H1 (cell line): ENCODE data around the gene CSF2RB. TPM values are rescaled to one million over a fixed set of nuclear protein-coding genes. Genes with fewer than 3 reads are reported as not detected.

Experiments
- CTCF ChIA-PET: fragments of 300-600 bp; sonication (Branson Sonifier 250); formaldehyde crosslinking; loops from one replicate; lab custom pipeline; 2021; ENCODE audit not compliant: partially characterized antibody; lab: Charles Lee
- POLR2A ChIA-PET: fragments of 300-600 bp; sonication (Branson Sonifier 250); formaldehyde crosslinking; loops from one replicate; lab custom pipeline; 2021; ENCODE audit warnings: inconsistent platforms; ENCODE audit not compliant: partially characterized antibody; lab: Charles Lee
- DNase-seq, 2 experiments: peaks; one replicate each; pipeline versions ENCODE4 v3.0.0 to v3.0.0-alpha.2; 2010 to 2022; ENCODE audit warnings: low spot score in 2 of 2, low read depth in 1 of 2, mixed read lengths in 1 of 2
- FAIRE-seq: peaks from 2 replicates; lab custom pipeline; 2011; peaks lifted over from hg19 to GRCh38; lab: Jason Lieb, UNC
- H2AFZ ChIP-seq: 2 replicates; pipeline ENCODE4 v1.8.1; 2012; ENCODE audit warnings: low read length, inconsistent platforms
- H2AK5ac ChIP-seq: 2 replicates; pipeline ENCODE4 v1.6.1; 2013; ENCODE audit warnings: low read depth, low read length
- H2BK120ac ChIP-seq: replicated peaks from 2 replicates; pipeline ENCODE3; 2013; ENCODE audit warnings: low read depth, low read length, inconsistent platforms
- H2BK12ac ChIP-seq: 2 replicates; pipeline ENCODE4 v1.6.1; 2013; ENCODE audit warnings: low read depth, low read length
- H2BK15ac ChIP-seq: 2 replicates; pipeline ENCODE4 v1.6.1; 2013; ENCODE audit warnings: low read length
- H2BK20ac ChIP-seq: 2 replicates; pipeline ENCODE4 v1.6.1; 2013; ENCODE audit warnings: low read length
- H2BK5ac ChIP-seq: 2 replicates; pipeline ENCODE4 v1.6.1; 2013; ENCODE audit warnings: low read depth, low read length
- H3K14ac ChIP-seq: 2 replicates; pipeline ENCODE4 v1.6.1; 2013; ENCODE audit warnings: inconsistent platforms; ENCODE audit not compliant: insufficient read length
- H3K18ac ChIP-seq: 2 replicates; pipeline ENCODE4 v1.6.1; 2013; ENCODE audit warnings: low read length; ENCODE audit errors: extremely low read depth
- H3K23ac ChIP-seq: 2 replicates; pipeline ENCODE4 v1.6.1; 2013; ENCODE audit warnings: inconsistent platforms; ENCODE audit not compliant: insufficient read length
- H3K23me2 ChIP-seq: 2 replicates; pipeline ENCODE4 v1.6.1; 2013; ENCODE audit warnings: low read depth, low read length
- H3K27ac ChIP-seq: 2 replicates; pipeline ENCODE4 v1.6.1; 2011; ENCODE audit warnings: low read depth, low read length, inconsistent platforms
- H3K27me3 ChIP-seq, 4 experiments: replicated peaks in 1 of 4; 1 replicate in 1 of 4; 2 replicates in 3 of 4; pipeline versions ENCODE4 v1.6.1 to v1.8.1; 2011 to 2013; ENCODE audit warnings: low read length in 3 of 4, mild to moderate bottlenecking in 3 of 4, inconsistent platforms in 2 of 4, mixed read lengths in 2 of 4, moderate library complexity in 1 of 4; ENCODE audit not compliant: control insufficient read depth in 3 of 4, insufficient read depth in 3 of 4; ENCODE audit errors: extremely low read depth in 1 of 4
- H3K36me3 ChIP-seq, 4 experiments: 2 replicates each; pipeline versions ENCODE4 v1.6.1 to v1.8.1; 2011 to 2013; ENCODE audit warnings: mild to moderate bottlenecking in 4 of 4, low read length in 3 of 4, moderate library complexity in 2 of 4, control low read depth in 1 of 4, inconsistent platforms in 1 of 4; ENCODE audit not compliant: insufficient read depth in 4 of 4, control insufficient read depth in 2 of 4
- H3K4ac ChIP-seq: replicated peaks from 2 replicates; pipeline ENCODE3; 2013; ENCODE audit warnings: low read length, low read depth, mixed read lengths, inconsistent platforms; ENCODE audit not compliant: insufficient read length
- H3K4me1 ChIP-seq, 4 experiments: replicated peaks in 1 of 4; 1 replicate in 1 of 4; 2 replicates in 3 of 4; pipeline versions ENCODE4 v1.6.1 to v1.8.1; 2011 to 2013; ENCODE audit warnings: low read length in 3 of 4, inconsistent platforms in 2 of 4, mixed read lengths in 1 of 4; ENCODE audit not compliant: insufficient read depth in 4 of 4, control insufficient read depth in 3 of 4
- H3K4me2 ChIP-seq, 2 experiments: 2 replicates each; pipeline versions ENCODE4 v1.6.1 to v1.8.1; 2011 to 2013; ENCODE audit warnings: low read depth in 2 of 2, low read length in 2 of 2, control low read depth in 1 of 2, inconsistent platforms in 1 of 2, mild to moderate bottlenecking in 1 of 2; ENCODE audit not compliant: insufficient read depth in 1 of 2
- H3K4me3 ChIP-seq, 4 experiments: fragments of 200-600, 300-600 bp in 1 of 4; sonication (generic), shearing (Covaris generic), sonication (Bioruptor Twin) in 1 of 4; 2 replicates each; pipeline versions ENCODE4 v1.5.1 to v1.8.1; 2011 to 2016; ENCODE audit warnings: low read length in 4 of 4, low read depth in 3 of 4, control low read depth in 2 of 4, inconsistent platforms in 2 of 4, mild to moderate bottlenecking in 2 of 4, mixed read lengths in 1 of 4, moderate library complexity in 1 of 4; ENCODE audit not compliant: insufficient read depth in 2 of 4; ENCODE audit errors: extremely low read depth in 1 of 4
- H3K56ac ChIP-seq: replicated peaks from 2 replicates; pipeline ENCODE3; 2013; ENCODE audit warnings: low read depth, mild to moderate bottlenecking, mixed read lengths, low read length, inconsistent platforms; ENCODE audit not compliant: insufficient read length
- H3K79me1 ChIP-seq: 2 replicates; pipeline ENCODE4 v1.6.1; 2013; ENCODE audit warnings: low read depth, low read length, control low read depth
- H3K79me2 ChIP-seq, 2 experiments: 2 replicates each; pipeline versions ENCODE4 v1.6.1 to v1.8.1; 2012 to 2013; ENCODE audit warnings: low read length in 2 of 2, mild to moderate bottlenecking in 2 of 2, inconsistent platforms in 1 of 2; ENCODE audit not compliant: insufficient read depth in 2 of 2, control insufficient read depth in 1 of 2
- H3K9ac ChIP-seq, 4 experiments: replicated peaks in 1 of 4; 1 replicate in 1 of 4; 2 replicates in 3 of 4; pipeline versions ENCODE4 v1.6.1 to v1.8.1; 2011 to 2013; ENCODE audit warnings: low read depth in 3 of 4, low read length in 3 of 4, control low read depth in 2 of 4, mild to moderate bottlenecking in 2 of 4, moderate library complexity in 2 of 4, inconsistent platforms in 1 of 4; ENCODE audit errors: extremely low read depth in 1 of 4
- H3K9me3 ChIP-seq, 2 experiments: 2 replicates each; pipeline versions ENCODE4 v1.6.1 to v1.8.1; 2012 to 2013; ENCODE audit warnings: mild to moderate bottlenecking in 2 of 2, moderate library complexity in 2 of 2, control low read depth in 1 of 2, inconsistent platforms in 1 of 2, low read depth in 1 of 2, low read length in 1 of 2, mixed read lengths in 1 of 2; ENCODE audit not compliant: insufficient read depth in 2 of 2
- H4K20me1 ChIP-seq, 2 experiments: replicated peaks in 1 of 2; 2 replicates each; pipeline versions ENCODE3 to v1.8.1; 2011 to 2013; ENCODE audit warnings: inconsistent platforms in 2 of 2, low read length in 2 of 2, mild to moderate bottlenecking in 1 of 2; ENCODE audit not compliant: insufficient read depth in 2 of 2, control insufficient read depth in 1 of 2
- H4K5ac ChIP-seq: 2 replicates; pipeline ENCODE4 v1.6.1; 2013; ENCODE audit warnings: low read length, low read depth, mixed read lengths, inconsistent platforms; ENCODE audit not compliant: insufficient read length
- H4K8ac ChIP-seq: 2 replicates; pipeline ENCODE4 v1.8.0; 2013; ENCODE audit warnings: mild to moderate bottlenecking, moderate library complexity, low read length, inconsistent platforms; ENCODE audit not compliant: insufficient read depth; ENCODE audit errors: extremely low read depth
- H4K91ac ChIP-seq: replicated peaks from 2 replicates; pipeline ENCODE3; 2013; ENCODE audit warnings: low read length, mixed read lengths, inconsistent platforms; ENCODE audit not compliant: insufficient read length
- EP300 ChIP-seq, 2 experiments: IDR thresholded peaks; 1 replicate in 1 of 2; 2 replicates in 1 of 2; pipeline ENCODE4 v1.6.1; 2011 to 2012; ENCODE audit warnings: low read depth in 2 of 2, low read length in 2 of 2, mild to moderate bottlenecking in 2 of 2, borderline replicate concordance in 1 of 2, inconsistent platforms in 1 of 2, moderate library complexity in 1 of 2
- HDAC6 ChIP-seq: IDR thresholded peaks from one replicate; pipeline ENCODE4 v1.7.1; 2012; ENCODE audit warnings: low read depth, mild to moderate bottlenecking, inconsistent platforms, low read length, moderate library complexity
- JUN ChIP-seq: IDR thresholded peaks from 2 replicates; pipeline ENCODE4 v1.6.1; 2011; ENCODE audit warnings: low read depth, mild to moderate bottlenecking, improper control_type of control experiment, low read length
- KDM5A ChIP-seq: fragments of 200-600 bp; IDR thresholded peaks from 2 replicates; pipeline ENCODE4 v1.7.1; 2012; ENCODE audit warnings: mild to moderate bottlenecking, low read length, inconsistent platforms, mixed read lengths
- POLR2A ChIP-seq, 2 experiments: IDR thresholded peaks; 1 replicate in 1 of 2; 2 replicates in 1 of 2; pipeline ENCODE4 v1.6.1; 2011; ENCODE audit warnings: low read depth in 2 of 2, low read length in 2 of 2, mild to moderate bottlenecking in 2 of 2; ENCODE audit errors: control extremely low read depth in 1 of 2
- RAD21 ChIP-seq, 2 experiments: IDR thresholded peaks in 1 of 2; conservative IDR thresholded peaks in 1 of 2; 2 replicates each; pipeline ENCODE4 v1.6.1; 2011; ENCODE audit warnings: low read depth in 2 of 2, low read length in 2 of 2, improper control_type of control experiment in 1 of 2, inconsistent platforms in 1 of 2, mild to moderate bottlenecking in 1 of 2, moderate library complexity in 1 of 2
- RXRA ChIP-seq: IDR thresholded peaks from 2 replicates; pipeline ENCODE4 v1.6.1; 2011; ENCODE audit warnings: low read depth, mild to moderate bottlenecking, low read length, moderate library complexity; ENCODE audit not compliant: insufficient read depth
- SIX5 ChIP-seq: IDR thresholded peaks from 2 replicates; pipeline ENCODE4 v1.6.1; 2011; ENCODE audit warnings: mild to moderate bottlenecking, low read depth, low read length
- SP4 ChIP-seq: IDR thresholded peaks from 2 replicates; pipeline ENCODE4 v1.6.1; 2012; ENCODE audit warnings: low read length, inconsistent platforms
- TEAD4 ChIP-seq: IDR thresholded peaks from 2 replicates; pipeline ENCODE4 v1.6.1; 2012; ENCODE audit warnings: low read depth, low read length, inconsistent platforms, mixed read lengths
- WGBS, 2 experiments: shearing (Covaris generic) in 1 of 2; methylation state at CpG; one replicate each; pipeline versions ENCODE4 v1.1.6 to v1.1.7; 2013 to 2015; ENCODE audit warnings: low lambda C conversion rate in 2 of 2, mixed read lengths in 2 of 2, inconsistent platforms in 1 of 2, low coverage in 1 of 2, missing lambda C conversion rate in 1 of 2; ENCODE audit not compliant: insufficient replicate concordance in 2 of 2, insufficient coverage in 1 of 2, insufficient read length in 1 of 2; ENCODE audit errors: extremely low coverage in 1 of 2, missing lambda C conversion rate in 1 of 2; 5-methylcytosine and 5-hydroxymethylcytosine counted together
- polyA plus RNA-seq, 7 experiments: library from polyadenylated mRNA; depleted of rRNA in 3 of 7; stranded (reverse) in 5 of 7; unstranded in 2 of 7; fragments of >200 nt in 5 of 7; fragments of 200-250 nt in 2 of 7; gene quantifications; 1 replicate in 5 of 7; 2 replicates in 1 of 7; 4 replicates in 1 of 7; pipeline versions ENCODE4 v1.2.1 to v1.2.3, GENCODE V29; 2011 to 2013; ENCODE audit warnings: missing spikeins in 2 of 7, mixed read lengths in 2 of 7
- total RNA-seq: library from RNA; stranded (reverse); fragmentation: NEBNext Ultra II Directional; extraction: Animal tissue kit (Norgen Biotek cat#: 25700); gene quantifications from 2 replicates; pipeline ENCODE4 v1.2.1, GENCODE V29; 2021
- TF ChIP-seq, protein P1 (sequence below): IDR thresholded peaks from 2 replicates; pipeline ENCODE4 v1.6.1; 2012; ENCODE audit warnings: low read length, inconsistent platforms

Gene CSF2RB
- total and polyA plus RNA-seq, 2 of the 8 experiments (the other 6 are each of a cell fraction or from before 2014, with no cell fraction given), result not detected

DNA sequence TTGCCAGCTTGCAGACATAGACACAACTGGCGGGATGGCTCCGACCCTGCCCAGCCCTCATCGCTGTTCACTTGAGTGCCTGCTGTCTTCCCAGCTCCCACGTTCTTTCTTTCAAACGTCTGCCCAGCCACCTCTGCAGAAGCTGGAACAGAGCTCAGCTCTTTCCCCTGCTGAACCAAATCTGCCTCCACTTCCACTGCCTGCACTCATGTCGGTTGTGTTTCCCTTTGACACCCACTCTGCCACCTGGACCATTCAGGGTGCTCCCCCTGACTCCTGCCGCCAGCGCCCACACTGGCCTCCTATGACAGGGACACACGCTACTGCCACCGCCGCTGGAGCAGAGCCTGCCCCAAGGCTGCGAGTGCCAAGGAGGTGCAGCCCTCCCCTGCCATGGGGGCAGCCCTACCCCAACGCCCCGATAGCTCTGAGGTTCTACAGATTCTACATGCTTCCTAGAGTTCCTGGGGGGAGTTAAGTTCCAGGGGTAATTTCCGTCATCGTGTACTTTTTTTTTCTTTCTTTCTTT is 67.9 kb downstream of the CSF2RB start:
- CTCF ChIA-PET, result interaction anchor here (0.8 to 11.4 kb wide), 14 partner anchors 15 to 279 kb away, joined by 3 to 96 read pairs (median 4); partner anchors contain the start of gene NCF4
- no peak for DNase-seq
- Histone ChIP-seq H3K4me1 (no peaks in the 10 kb centered on the region; a peak in 1 of 7 replicates), H3K14ac (no peak overlapping the region), H4K20me1 (no peaks in the 10 kb centered on the region), H3K27me3 (no peaks in the 10 kb centered on the region; a peak in 2 of 7 replicates), H3K79me2 (no peaks in the 10 kb centered on the region), H4K5ac (no peak overlapping the region), H3K36me3 (no peaks in the 10 kb centered on the region)
- WGBS, 2 experiments, result 93% methylated on average over 15 of the region's 16 CpGs; no CpG with 5 or more reads in 1 of the 2 experiments
- FAIRE-seq, result no peak
- POLR2A ChIA-PET, result no interaction called here
- TF ChIP-seq, protein P1, sequence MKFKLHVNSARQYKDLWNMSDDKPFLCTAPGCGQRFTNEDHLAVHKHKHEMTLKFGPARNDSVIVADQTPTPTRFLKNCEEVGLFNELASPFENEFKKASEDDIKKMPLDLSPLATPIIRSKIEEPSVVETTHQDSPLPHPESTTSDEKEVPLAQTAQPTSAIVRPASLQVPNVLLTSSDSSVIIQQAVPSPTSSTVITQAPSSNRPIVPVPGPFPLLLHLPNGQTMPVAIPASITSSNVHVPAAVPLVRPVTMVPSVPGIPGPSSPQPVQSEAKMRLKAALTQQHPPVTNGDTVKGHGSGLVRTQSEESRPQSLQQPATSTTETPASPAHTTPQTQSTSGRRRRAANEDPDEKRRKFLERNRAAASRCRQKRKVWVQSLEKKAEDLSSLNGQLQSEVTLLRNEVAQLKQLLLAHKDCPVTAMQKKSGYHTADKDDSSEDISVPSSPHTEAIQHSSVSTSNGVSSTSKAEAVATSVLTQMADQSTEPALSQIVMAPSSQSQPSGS, result no peak
- TF ChIP-seq KDM5A, result no peak
- no peak for TF ChIP-seq RAD21 (IDR thresholded peaks at IDR 0.05 in 1 of 2, conservative IDR thresholded peaks at IDR 0.05 in 1 of 2; ENCODE audit: low read depth in 2 of 2, low read length in 2 of 2)
- TF ChIP-seq SIX5, result no peak
- TF ChIP-seq SP4, result no peak
- TF ChIP-seq EP300 (IDR thresholded peaks at IDR 0.05; ENCODE audit: borderline replicate concordance in 1 of 2, low read depth in 2 of 2, low read length in 2 of 2), result no peak
- TF ChIP-seq JUN, result no peak
- TF ChIP-seq RXRA, result no peak
- TF ChIP-seq HDAC6, result no peak
- TF ChIP-seq POLR2A (IDR thresholded peaks at IDR 0.05; ENCODE audit: control extremely low read depth in 1 of 2, low read depth in 2 of 2, low read length in 2 of 2), result no peak
- no peak for TF ChIP-seq TEAD4
- TF ChIP-seq, all 59 proteins: peak for 0
- Histone ChIP-seq H3K4me2 (no peak overlapping the region), H2BK15ac (no peak overlapping the region), H3K27ac (no peak overlapping the region), H2AFZ (peak overlapping the region; percentile 42; the same call in 1 of the 2 replicates), H3K56ac (no peak overlapping the region), H2BK5ac (no peak overlapping the region), H2BK12ac (no peak overlapping the region), H3K4me3 (no peak overlapping the region), H3K4ac (no peak overlapping the region), H3K23ac (no peak overlapping the region), H3K23me2 (no peaks in the 10 kb centered on the region), H2BK120ac (no peak overlapping the region), H2BK20ac (no peak overlapping the region), H3K9me3 (peaks cover 9 to 10% of the 10 kb centered on the region in 2 experiments), H4K91ac (no peak overlapping the region), H3K9ac (no peak overlapping the region), H3K18ac (no peak overlapping the region), H4K8ac (no peak overlapping the region), H2AK5ac (no peak overlapping the region), H3K79me1 (no peaks in the 10 kb centered on the region)
